ENCODE measurements around the gene DCLRE1B.

The DCLRE1B gene

DNA sequence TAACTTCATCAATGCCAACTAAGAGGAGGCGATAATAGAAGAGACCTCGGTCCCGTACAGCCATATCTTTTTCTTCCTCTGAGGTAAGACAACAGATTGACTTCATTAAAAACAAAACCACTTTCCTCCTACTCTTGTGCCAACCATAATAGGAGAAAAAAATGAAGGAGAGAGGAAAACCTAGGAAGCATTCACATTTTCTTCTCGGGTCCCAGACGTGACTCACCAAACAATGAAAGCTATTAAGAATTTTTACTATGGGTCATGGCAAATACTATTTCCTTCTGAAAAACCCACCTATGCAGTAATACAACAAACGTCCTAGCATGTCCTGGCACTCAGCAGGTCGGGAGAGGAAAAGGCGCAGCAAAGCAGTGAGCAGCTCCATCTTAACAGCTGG lies 9.2 kb upstream of the DCLRE1B start:
- H3K4me3 ChIP-seq (ENCODE audit: low read depth, low read length), result no peak overlapping the region
- TF ChIP-seq, protein P1, sequence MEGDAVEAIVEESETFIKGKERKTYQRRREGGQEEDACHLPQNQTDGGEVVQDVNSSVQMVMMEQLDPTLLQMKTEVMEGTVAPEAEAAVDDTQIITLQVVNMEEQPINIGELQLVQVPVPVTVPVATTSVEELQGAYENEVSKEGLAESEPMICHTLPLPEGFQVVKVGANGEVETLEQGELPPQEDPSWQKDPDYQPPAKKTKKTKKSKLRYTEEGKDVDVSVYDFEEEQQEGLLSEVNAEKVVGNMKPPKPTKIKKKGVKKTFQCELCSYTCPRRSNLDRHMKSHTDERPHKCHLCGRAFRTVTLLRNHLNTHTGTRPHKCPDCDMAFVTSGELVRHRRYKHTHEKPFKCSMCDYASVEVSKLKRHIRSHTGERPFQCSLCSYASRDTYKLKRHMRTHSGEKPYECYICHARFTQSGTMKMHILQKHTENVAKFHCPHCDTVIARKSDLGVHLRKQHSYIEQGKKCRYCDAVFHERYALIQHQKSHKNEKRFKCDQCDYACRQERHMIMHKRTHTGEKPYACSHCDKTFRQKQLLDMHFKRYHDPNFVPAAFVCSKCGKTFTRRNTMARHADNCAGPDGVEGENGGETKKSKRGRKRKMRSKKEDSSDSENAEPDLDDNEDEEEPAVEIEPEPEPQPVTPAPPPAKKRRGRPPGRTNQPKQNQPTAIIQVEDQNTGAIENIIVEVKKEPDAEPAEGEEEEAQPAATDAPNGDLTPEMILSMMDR (IDR thresholded peaks at IDR 0.05; ENCODE audit: control insufficient read depth, extremely low read depth, insufficient read depth), result no peak
- no peak for DNase-seq (ENCODE audit: low read depth)

DNA sequence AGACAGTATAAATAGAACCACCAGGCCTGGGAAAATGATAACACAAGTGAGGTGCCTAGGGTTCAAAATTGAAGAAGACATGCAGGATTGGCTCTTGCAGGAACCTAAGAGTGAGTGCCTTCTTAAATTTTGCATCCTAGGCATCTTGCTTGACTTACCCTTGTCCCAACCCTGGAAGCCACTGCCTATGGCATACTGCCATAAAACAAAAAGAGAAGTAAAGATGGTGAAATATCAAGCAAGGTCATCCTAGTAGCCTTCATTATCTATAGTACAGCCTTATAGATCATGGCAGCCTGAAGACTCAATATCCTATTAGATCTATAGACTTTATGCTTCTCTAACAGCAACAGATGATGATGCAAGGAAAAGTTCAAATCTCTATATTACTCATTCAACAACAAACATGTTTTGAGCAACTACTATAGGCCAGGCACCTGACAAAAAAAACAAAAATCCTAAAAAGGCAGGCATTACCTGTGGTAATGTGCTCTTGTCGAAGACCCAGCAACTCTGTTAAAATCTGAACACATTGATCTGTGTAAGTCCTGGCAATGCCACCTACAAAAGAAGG lies 6.8 kb upstream of the DCLRE1B start:
- DNase-seq (ENCODE audit: low read depth), result no peak
- TF ChIP-seq, protein P1 (IDR thresholded peaks at IDR 0.05; ENCODE audit: control insufficient read depth, extremely low read depth, insufficient read depth), result no peak
- no peak overlapping the region for H3K4me3 ChIP-seq (ENCODE audit: low read depth, low read length)

GRCh38 chr1:113899111-113899510 lies 6.0 kb upstream of the DCLRE1B start:
- DNase-seq (ENCODE audit: low read depth), result no peak
- TF ChIP-seq, protein P1 (IDR thresholded peaks at IDR 0.05; ENCODE audit: control insufficient read depth, extremely low read depth, insufficient read depth), result no peak
- H3K4me3 ChIP-seq (ENCODE audit: low read depth, low read length), result no peak overlapping the region

GRCh38 chr1:113901191-113901590 lies 3.9 kb upstream of the DCLRE1B start:
- no peak overlapping the region for H3K4me3 ChIP-seq (ENCODE audit: low read depth, low read length)
- DNase-seq (ENCODE audit: low read depth), result no peak
- TF ChIP-seq, protein P1 (IDR thresholded peaks at IDR 0.05; ENCODE audit: control insufficient read depth, extremely low read depth, insufficient read depth), result no peak

- H3K4me3 ChIP-seq (ENCODE audit: low read depth, low read length), result peak overlapping the region; percentile 86
- no peak for DNase-seq (ENCODE audit: low read depth)
- TF ChIP-seq, protein P1 (IDR thresholded peaks at IDR 0.05; ENCODE audit: control insufficient read depth, extremely low read depth, insufficient read depth), result no peak
Observed at GRCh38 chr1:113903501-113904292, 1.4 kb upstream of the DCLRE1B start.

- H3K4me3 ChIP-seq (ENCODE audit: low read depth, low read length), result peak overlapping the region; percentile 86
- DNase-seq (ENCODE audit: low read depth), result no peak
- TF ChIP-seq, protein P1 (IDR thresholded peaks at IDR 0.05; ENCODE audit: control insufficient read depth, extremely low read depth, insufficient read depth), result no peak
Observed at GRCh38 chr1:113904293-113904673, 843 bp upstream of the DCLRE1B start.

All from LNCaP clone FGC (cell line).